Heart left ventricle (tissue), 13 donors: ENCODE results near the gene RNF111.

ENCODE experiments used
- POLR2A ChIP-seq, 2 donors: fragments of 450-650 bp; IDR thresholded peaks; one replicate each; pipeline ENCODE4 v1.6.1; 2017; ENCODE audit warnings: antibody characterized with exemption in 2 of 2, mild to moderate bottlenecking in 2 of 2, moderate library complexity in 2 of 2
- TF ChIP-seq, protein P1 (sequence below), 12 donors: fragments of 200-600 bp; sonication (generic) in 4 of 12; IDR thresholded peaks; one replicate each; pipeline versions ENCODE4 v1.5.0 to v1.8.0; 2018 to 2022; ENCODE audit warnings: antibody characterized with exemption in 12 of 12, mild to moderate bottlenecking in 5 of 12
- donor health status: ischemic (EF 13 %, LVEDD 7.1; RV severe dilation, severe dysfunction).
- donor health status: DM: no; HTN: yes; CAD: no.
- donor health status: DM: no; HTN: no; CAD: no.
- donor health status: ischemic (EF 25% LVEDD 6.9; RV normal size, moderate dysfunction).
- donor health status: ischemic (EF 25% LVEDD 5.7; RV mildly dilated, moderate dysfunction).
- donor health status: ischemic (EF 35%, LVEDD 5.7; RV mildly dilated, moderate dysfunction).
- donor health status: nonischemic (EF 11% LVEDD 7.7; RV severe dilation, severe dysfunction).
- donor health status: DM: yes; HTN: yes; CAD: no.
- donor health status: PGD.
- donor health status: ischemic (EF 29% LVEDD 5.4; RV normal size, mild dysfunction).
- donor health status: nonischemic (EF 23%, LVEDD 6.1; RV moderate dilation, normal function).

DNA sequence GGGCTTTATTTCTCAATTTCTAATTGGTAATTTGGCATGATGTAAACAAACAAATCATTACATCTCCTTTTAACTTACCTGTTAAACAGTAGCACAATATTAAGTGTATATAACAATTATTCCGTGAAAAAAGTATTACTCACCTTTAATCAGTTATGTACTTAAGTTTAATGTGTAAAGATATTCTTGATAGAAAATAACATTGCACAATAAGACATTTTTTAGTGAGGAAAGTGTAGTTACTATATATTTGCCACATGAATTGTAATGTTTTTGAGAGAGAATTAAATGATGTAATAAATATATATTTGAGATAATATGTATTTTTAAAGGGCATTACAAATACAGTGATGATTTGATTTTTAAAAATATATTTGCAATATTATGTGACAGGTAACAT lies 106.6 kb downstream of the RNF111 start:
- TF ChIP-seq, protein P1, sequence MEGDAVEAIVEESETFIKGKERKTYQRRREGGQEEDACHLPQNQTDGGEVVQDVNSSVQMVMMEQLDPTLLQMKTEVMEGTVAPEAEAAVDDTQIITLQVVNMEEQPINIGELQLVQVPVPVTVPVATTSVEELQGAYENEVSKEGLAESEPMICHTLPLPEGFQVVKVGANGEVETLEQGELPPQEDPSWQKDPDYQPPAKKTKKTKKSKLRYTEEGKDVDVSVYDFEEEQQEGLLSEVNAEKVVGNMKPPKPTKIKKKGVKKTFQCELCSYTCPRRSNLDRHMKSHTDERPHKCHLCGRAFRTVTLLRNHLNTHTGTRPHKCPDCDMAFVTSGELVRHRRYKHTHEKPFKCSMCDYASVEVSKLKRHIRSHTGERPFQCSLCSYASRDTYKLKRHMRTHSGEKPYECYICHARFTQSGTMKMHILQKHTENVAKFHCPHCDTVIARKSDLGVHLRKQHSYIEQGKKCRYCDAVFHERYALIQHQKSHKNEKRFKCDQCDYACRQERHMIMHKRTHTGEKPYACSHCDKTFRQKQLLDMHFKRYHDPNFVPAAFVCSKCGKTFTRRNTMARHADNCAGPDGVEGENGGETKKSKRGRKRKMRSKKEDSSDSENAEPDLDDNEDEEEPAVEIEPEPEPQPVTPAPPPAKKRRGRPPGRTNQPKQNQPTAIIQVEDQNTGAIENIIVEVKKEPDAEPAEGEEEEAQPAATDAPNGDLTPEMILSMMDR (IDR thresholded peaks at IDR 0.05) = no peak
- TF ChIP-seq POLR2A (IDR thresholded peaks at IDR 0.05) = no peak
